Liver (tissue), 9 donors: ENCODE results near the gene TRAPPC2L. TPM values are rescaled to one million over a fixed set of nuclear protein-coding genes. Genes with fewer than 3 reads are reported as not detected.

Source experiments
- DNase-seq: peaks from one replicate; pipeline ENCODE4 v3.0.0-alpha.2; 2017; ENCODE audit warnings: low spot score
- H3K27ac ChIP-seq, 2 donors: one replicate each; pipeline ENCODE4 v1.7.0; 2013; ENCODE audit warnings: inconsistent platforms in 2 of 2, low read length in 2 of 2, control low read depth in 1 of 2, low read depth in 1 of 2, mild to moderate bottlenecking in 1 of 2
- H3K27me3 ChIP-seq, 4 donors: one replicate each; pipeline versions ENCODE4 v1.6.1 to v1.7.0; 2013; ENCODE audit warnings: low read length in 3 of 4, inconsistent platforms in 1 of 4, mild to moderate bottlenecking in 1 of 4, moderate library complexity in 1 of 4; ENCODE audit not compliant: control insufficient read depth in 4 of 4, insufficient read depth in 4 of 4
- H3K36me3 ChIP-seq, 4 donors: one replicate each; pipeline versions ENCODE4 v1.6.1 to v1.7.0; 2013; ENCODE audit warnings: low read length in 3 of 4, mild to moderate bottlenecking in 3 of 4, low read depth in 1 of 4, moderate library complexity in 1 of 4; ENCODE audit not compliant: control insufficient read depth in 4 of 4, insufficient read depth in 3 of 4
- H3K4me1 ChIP-seq, 4 donors: one replicate each; pipeline versions ENCODE4 v1.6.1 to v1.7.0; 2013; ENCODE audit warnings: low read length in 3 of 4, mild to moderate bottlenecking in 3 of 4, moderate library complexity in 1 of 4; ENCODE audit not compliant: control insufficient read depth in 4 of 4, insufficient read depth in 4 of 4
- H3K4me3 ChIP-seq, 3 donors: one replicate each; pipeline versions ENCODE4 v1.6.1 to v1.7.0; 2013; ENCODE audit warnings: low read length in 3 of 3, control low read depth in 1 of 3, low read depth in 1 of 3, mild to moderate bottlenecking in 1 of 3
- H3K9ac ChIP-seq, 2 donors: one replicate each; pipeline ENCODE4 v1.7.0; 2013; ENCODE audit warnings: low read length in 2 of 2, mild to moderate bottlenecking in 2 of 2, moderate library complexity in 2 of 2, control low read depth in 1 of 2, low read depth in 1 of 2
- H3K9me3 ChIP-seq, 4 donors: one replicate each; pipeline versions ENCODE4 v1.6.1 to v1.7.0; 2013; ENCODE audit warnings: low read length in 3 of 4; ENCODE audit not compliant: control insufficient read depth in 4 of 4
- ATF3 ChIP-seq: IDR thresholded peaks from 2 replicates; pipeline ENCODE4 v1.6.1; 2016; ENCODE audit warnings: antibody characterized with exemption
- CTCF ChIP-seq: fragments of 150-350 bp; IDR thresholded peaks from 2 replicates; pipeline ENCODE4 v1.5.1; 2017; ENCODE audit warnings: improper control_type of control experiment, low read depth, low read length; ENCODE audit not compliant: missing input control
- EGR1 ChIP-seq, 2 donors: IDR thresholded peaks; 2 replicates each; pipeline ENCODE4 v1.6.1; 2016 to 2018; ENCODE audit warnings: antibody characterized with exemption in 2 of 2, low read depth in 2 of 2
- FOXA1 ChIP-seq: IDR thresholded peaks from 2 replicates; pipeline ENCODE4 v1.6.1; 2016; ENCODE audit warnings: antibody characterized with exemption
- FOXA2 ChIP-seq: IDR thresholded peaks from 2 replicates; pipeline ENCODE4 v1.6.1; 2016; ENCODE audit warnings: antibody characterized with exemption
- HNF4A ChIP-seq, 2 donors: conservative IDR thresholded peaks; 2 replicates each; pipeline ENCODE4 v1.6.1; 2016; ENCODE audit warnings: antibody characterized with exemption in 2 of 2, mild to moderate bottlenecking in 2 of 2
- HNF4G ChIP-seq: IDR thresholded peaks from 2 replicates; pipeline ENCODE4 v1.6.1; 2016; ENCODE audit warnings: antibody characterized with exemption
- MAX ChIP-seq: IDR thresholded peaks from 2 replicates; pipeline ENCODE4 v1.6.1; 2016; ENCODE audit warnings: antibody characterized with exemption
- NR2F2 ChIP-seq: IDR thresholded peaks from 2 replicates; pipeline ENCODE4 v1.6.1; 2016; ENCODE audit warnings: antibody characterized with exemption
- RAD21 ChIP-seq, 2 donors: IDR thresholded peaks; 2 replicates each; pipeline ENCODE4 v1.6.1; 2016; ENCODE audit warnings: antibody characterized with exemption in 2 of 2, mild to moderate bottlenecking in 2 of 2
- REST ChIP-seq: IDR thresholded peaks from 2 replicates; pipeline ENCODE4 v1.6.1; 2016; ENCODE audit warnings: antibody characterized with exemption, mild to moderate bottlenecking
- RXRA ChIP-seq, 2 donors: IDR thresholded peaks; 2 replicates each; pipeline ENCODE4 v1.6.1; 2017 to 2018; ENCODE audit warnings: antibody characterized with exemption in 2 of 2, mild to moderate bottlenecking in 1 of 2
- SP1 ChIP-seq: IDR thresholded peaks from 2 replicates; pipeline ENCODE4 v1.6.1; 2018; ENCODE audit warnings: antibody characterized with exemption, mild to moderate bottlenecking
- TAF1 ChIP-seq: conservative IDR thresholded peaks from 2 replicates; pipeline ENCODE4 v1.6.1; 2016; ENCODE audit warnings: antibody characterized with exemption, mild to moderate bottlenecking
- YY1 ChIP-seq: IDR thresholded peaks from 2 replicates; pipeline ENCODE4 v1.6.1; 2016; ENCODE audit warnings: antibody characterized with exemption, mild to moderate bottlenecking
- ZBTB33 ChIP-seq: IDR thresholded peaks from 2 replicates; pipeline ENCODE4 v1.6.1; 2016; ENCODE audit warnings: antibody characterized with exemption
- WGBS: extraction: QIAGEN DNeasy Blood & Tissue Kit; methylation state at CpG from one replicate; pipeline ENCODE4 v1.1.7; 2013; 5-methylcytosine and 5-hydroxymethylcytosine counted together
- polyA plus RNA-seq, 2 donors: library from polyadenylated mRNA; stranded (reverse) in 1 of 2; unstranded in 1 of 2; fragments of 200-250 nt in 1 of 2; fragments of >200 nt in 1 of 2; fragmentation: Nextera tagmentation in 1 of 2; extraction: Ambion mirVana in 1 of 2; gene quantifications; one replicate each; pipeline versions ENCODE4 v1.2.1 to v1.2.3, GENCODE V29; 2013 to 2015
- total RNA-seq, 2 donors: library from RNA; depleted of rRNA; stranded (reverse); fragments of >200 nt; gene quantifications; one replicate each; pipeline ENCODE4 v1.2.3, GENCODE V29; 2014
- donor health status: healthy.
- donor health status: healthy.
- donor health status: healthy.
- donor health status: healthy.
- donor health status: healthy.

The TRAPPC2L gene
- total and polyA plus RNA-seq, 4 donors = 16.3 to 59.4 (median 22.2) TPM

GRCh38 chr16:88900662-88901052, 43.7 kb downstream of the TRAPPC2L start:
- 89% methylated on average over 12 of the region's 12 CpGs for WGBS
- Histone ChIP-seq H3K9ac (no peak overlapping the region), H3K4me3 (no peak overlapping the region), H3K9me3 (no peaks in the 10 kb centered on the region), H3K4me1 (no peaks in the 10 kb centered on the region), H3K27ac (no peak overlapping the region), H3K36me3 (no peaks in the 10 kb centered on the region), H3K27me3 (no peaks in the 10 kb centered on the region)
- no peak for DNase-seq
- no peak for TF ChIP-seq CTCF
- no peak for TF ChIP-seq RXRA (IDR thresholded peaks at IDR 0.05)
- no peak for TF ChIP-seq NR2F2
- TF ChIP-seq REST = no peak
- TF ChIP-seq SP1 = no peak
- TF ChIP-seq ZBTB33 = no peak
- TF ChIP-seq EGR1 (IDR thresholded peaks at IDR 0.05; ENCODE audit: low read depth in 2 of 2) = no peak
- TF ChIP-seq TAF1 = no peak
- no peak for TF ChIP-seq HNF4G
- TF ChIP-seq FOXA2 = no peak
- no peak for TF ChIP-seq YY1
- no peak for TF ChIP-seq MAX
- no peak for TF ChIP-seq HNF4A (conservative IDR thresholded peaks at IDR 0.05)

- Histone ChIP-seq H3K4me1 (no peaks in the 10 kb centered on the region), H3K4me3 (no peak overlapping the region), H3K27me3 (no peaks in the 10 kb centered on the region), H3K9me3 (no peaks in the 10 kb centered on the region), H3K9ac (no peak overlapping the region), H3K27ac (no peak overlapping the region), H3K36me3 (no peaks in the 10 kb centered on the region)
- WGBS = 82% methylated on average over 26 of the region's 26 CpGs
- no peak for DNase-seq
- TF ChIP-seq TAF1 (no peak), ATF3 (no peak), RXRA (IDR thresholded peaks at IDR 0.05) (no peak), HNF4A (conservative IDR thresholded peaks at IDR 0.05) (no peak), HNF4G (no peak), MAX (no peak), CTCF (no peak), FOXA2 (no peak), REST (no peak), RAD21 (IDR thresholded peaks at IDR 0.05) (no peak), FOXA1 (no peak), YY1 (no peak), SP1 (no peak)
These were observed 44.9 kb downstream of the TRAPPC2L start for GRCh38 chr16:88901718-88902337.
